Measurements from ENCODE around the gene DNAJC5.

DNA sequence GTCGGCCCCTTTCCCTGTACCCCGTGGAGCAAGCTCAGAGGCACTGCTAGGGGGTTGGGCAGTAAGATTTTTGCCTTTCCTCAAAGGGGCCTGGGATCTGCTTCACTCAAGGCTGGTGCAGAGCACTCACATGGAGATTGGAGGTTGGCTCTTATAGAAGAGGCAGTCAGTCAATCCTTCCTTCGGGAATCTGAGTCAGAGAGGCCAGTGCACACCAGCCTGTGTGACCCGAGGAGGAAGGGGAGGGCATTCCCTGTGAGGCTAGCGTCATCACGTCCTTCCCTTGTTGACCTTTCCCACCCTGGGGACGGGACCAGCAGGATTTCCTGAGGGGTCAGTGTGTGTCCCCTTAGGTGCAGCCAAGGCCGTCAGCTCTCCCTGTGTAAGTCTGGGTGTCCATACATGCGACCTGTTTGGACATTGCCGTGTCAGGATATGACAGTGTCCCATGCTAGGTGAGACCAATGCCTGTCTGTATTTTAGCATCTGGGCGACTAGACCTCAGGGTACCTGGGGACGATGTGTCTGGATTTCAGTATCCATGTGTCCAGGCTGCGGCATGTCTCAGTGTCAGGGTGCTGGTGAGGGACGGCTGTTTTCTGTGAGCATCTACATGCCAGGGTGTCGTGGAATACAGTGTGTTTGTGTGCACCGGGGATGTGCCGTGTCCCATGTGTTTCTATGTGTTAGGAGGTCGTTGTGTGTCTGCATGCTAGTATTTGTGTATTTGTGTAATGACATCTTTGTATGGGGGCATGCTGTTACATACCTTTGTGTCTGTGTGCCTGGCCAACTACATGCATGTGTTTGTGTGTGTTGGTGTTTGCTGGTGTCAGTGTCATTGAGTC, 77.6 kb downstream of the DNAJC5 start:
- TF ChIP-seq, protein P1, sequence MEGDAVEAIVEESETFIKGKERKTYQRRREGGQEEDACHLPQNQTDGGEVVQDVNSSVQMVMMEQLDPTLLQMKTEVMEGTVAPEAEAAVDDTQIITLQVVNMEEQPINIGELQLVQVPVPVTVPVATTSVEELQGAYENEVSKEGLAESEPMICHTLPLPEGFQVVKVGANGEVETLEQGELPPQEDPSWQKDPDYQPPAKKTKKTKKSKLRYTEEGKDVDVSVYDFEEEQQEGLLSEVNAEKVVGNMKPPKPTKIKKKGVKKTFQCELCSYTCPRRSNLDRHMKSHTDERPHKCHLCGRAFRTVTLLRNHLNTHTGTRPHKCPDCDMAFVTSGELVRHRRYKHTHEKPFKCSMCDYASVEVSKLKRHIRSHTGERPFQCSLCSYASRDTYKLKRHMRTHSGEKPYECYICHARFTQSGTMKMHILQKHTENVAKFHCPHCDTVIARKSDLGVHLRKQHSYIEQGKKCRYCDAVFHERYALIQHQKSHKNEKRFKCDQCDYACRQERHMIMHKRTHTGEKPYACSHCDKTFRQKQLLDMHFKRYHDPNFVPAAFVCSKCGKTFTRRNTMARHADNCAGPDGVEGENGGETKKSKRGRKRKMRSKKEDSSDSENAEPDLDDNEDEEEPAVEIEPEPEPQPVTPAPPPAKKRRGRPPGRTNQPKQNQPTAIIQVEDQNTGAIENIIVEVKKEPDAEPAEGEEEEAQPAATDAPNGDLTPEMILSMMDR (IDR thresholded peaks at IDR 0.05; ENCODE audit: extremely low read depth in 1 of 2, insufficient read depth in 1 of 2, low read depth in 1 of 2, low read length in 2 of 2), result no peak
- TF ChIP-seq EZH2 (IDR thresholded peaks at IDR 0.05; ENCODE audit: borderline replicate concordance, low read depth, low read length, severe bottlenecking), result no peak
